IPS-20b (cell line): Measurements from ENCODE around the gene RAB20.

Experiments
- H3K27ac ChIP-seq: one replicate; pipeline ENCODE4 v1.5.1; 2013; ENCODE audit warnings: low read length
- H3K27me3 ChIP-seq: 2 replicates; pipeline ENCODE4 v1.6.1; 2013; ENCODE audit warnings: mild to moderate bottlenecking, low read length, inconsistent platforms; ENCODE audit not compliant: insufficient read depth
- H3K36me3 ChIP-seq: 2 replicates; pipeline ENCODE4 v1.6.1; 2013; ENCODE audit warnings: low read depth, mild to moderate bottlenecking, inconsistent platforms, low read length, moderate library complexity; ENCODE audit not compliant: insufficient read depth
- H3K4me1 ChIP-seq: 2 replicates; pipeline ENCODE4 v1.6.1; 2013; ENCODE audit warnings: mild to moderate bottlenecking, control low read depth, inconsistent platforms, low read length, moderate library complexity; ENCODE audit not compliant: insufficient read depth
- H3K4me3 ChIP-seq: 2 replicates; pipeline ENCODE4 v1.5.1; 2013; ENCODE audit warnings: mild to moderate bottlenecking, low read length, inconsistent platforms
- H3K9ac ChIP-seq: 2 replicates; pipeline ENCODE4 v1.6.1; 2013; ENCODE audit warnings: low read depth, mild to moderate bottlenecking, inconsistent platforms, low read length, moderate library complexity
- H3K9me3 ChIP-seq: 2 replicates; pipeline ENCODE4 v1.6.1; 2013; ENCODE audit warnings: mild to moderate bottlenecking, low read depth, low read length, inconsistent platforms; ENCODE audit not compliant: insufficient read depth

Gene RAB20

DNA sequence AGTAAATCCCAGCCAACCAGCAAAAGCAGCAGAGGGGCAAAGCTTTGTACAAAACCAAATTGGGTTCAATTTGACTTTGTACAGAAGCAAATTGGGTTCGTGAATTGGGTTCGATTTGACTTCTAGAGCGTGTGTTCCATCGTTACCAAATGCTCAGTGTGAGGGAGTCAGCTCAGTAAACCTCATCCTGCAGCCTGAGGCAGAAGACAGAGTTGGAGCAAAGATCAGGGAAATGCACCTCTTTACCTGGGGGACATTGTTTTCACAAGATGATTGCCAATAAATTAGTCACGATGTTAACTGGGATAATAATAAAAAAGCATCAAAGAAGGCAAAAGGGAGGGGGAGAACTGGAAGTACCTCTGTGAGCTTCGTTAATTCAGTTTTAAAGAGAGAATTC lies 1.5 kb downstream of the RAB20 start:
- H3K27me3 ChIP-seq: peaks cover 40% of the 10 kb centered on the region
- H3K27ac ChIP-seq: no peak overlapping the region
- peak overlapping the region; percentile 77 for H3K4me3 ChIP-seq
- no peaks in the 10 kb centered on the region for H3K9me3 ChIP-seq
- peaks cover 12% of the 10 kb centered on the region for H3K4me1 ChIP-seq
- no peak overlapping the region; the same call in 1 of the 2 replicates for H3K9ac ChIP-seq
- no peaks in the 10 kb centered on the region for H3K36me3 ChIP-seq

DNA sequence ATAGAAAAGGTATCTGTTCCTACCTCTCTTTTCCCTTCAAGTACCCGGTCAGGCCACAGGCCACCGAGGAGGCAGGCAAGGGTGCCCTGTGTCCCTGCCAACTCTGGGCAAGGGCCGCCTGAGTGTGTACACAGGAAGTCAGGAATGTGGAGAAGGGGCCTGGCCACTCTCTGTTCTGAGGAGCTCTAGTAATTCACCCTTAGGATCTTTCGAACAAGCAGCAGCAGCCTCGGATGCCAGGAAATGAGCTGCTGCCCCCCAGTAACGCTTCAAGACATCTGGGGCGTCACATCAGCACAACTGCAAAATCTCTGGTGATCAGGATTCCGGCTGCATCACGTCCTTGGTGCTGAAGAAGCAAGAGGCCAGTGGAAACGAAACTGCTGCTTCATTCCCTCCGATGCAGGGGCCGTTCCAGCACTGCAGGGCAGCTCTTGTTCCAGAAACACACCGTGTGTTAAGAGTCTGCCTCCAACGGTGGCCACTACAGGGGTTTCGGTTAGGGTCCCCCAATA lies 2.0 kb downstream of the RAB20 start:
- Histone ChIP-seq H3K27me3 (peaks cover 40% of the 10 kb centered on the region), H3K27ac (no peak overlapping the region), H3K9ac (no peak overlapping the region), H3K4me3 (peak overlapping the region; percentile 77; the same call in 1 of the 2 replicates), H3K4me1 (peaks cover 12% of the 10 kb centered on the region), H3K9me3 (no peaks in the 10 kb centered on the region), H3K36me3 (no peaks in the 10 kb centered on the region)

DNA sequence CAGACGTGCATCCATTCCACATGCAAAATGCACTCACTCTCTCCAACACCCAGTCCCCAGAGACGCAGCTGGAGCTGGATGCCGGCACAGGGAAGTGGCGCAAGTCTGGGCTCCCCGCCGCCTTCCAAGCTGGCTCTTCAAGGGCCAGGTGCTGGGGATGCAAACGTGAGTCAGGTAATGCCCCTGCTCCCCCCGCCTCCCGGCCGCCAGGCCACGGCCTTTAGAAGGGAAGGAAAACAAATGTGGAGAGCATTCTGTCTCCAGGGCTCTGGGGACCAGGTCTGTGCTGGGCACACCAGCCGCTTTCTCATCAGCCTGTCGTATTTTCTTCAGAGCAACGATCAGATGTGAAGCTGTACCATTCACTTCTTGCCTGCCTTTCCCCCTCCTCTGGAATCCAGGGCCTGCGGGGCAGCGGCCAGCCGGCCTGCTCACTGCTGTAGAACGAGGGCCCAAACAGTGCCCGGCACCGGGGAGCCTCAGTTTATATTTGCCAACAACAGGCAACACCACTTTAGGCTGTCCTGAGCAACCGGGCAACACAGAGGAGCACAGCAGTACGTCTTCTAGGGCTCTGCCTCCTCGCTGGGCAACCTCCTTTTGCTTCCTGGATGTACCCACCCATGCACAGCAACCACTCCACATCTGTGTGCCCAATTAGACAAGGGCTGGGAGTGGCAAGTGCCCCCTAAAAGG lies 3.8 kb downstream of the RAB20 start:
- Histone ChIP-seq H3K27ac (no peak overlapping the region), H3K9me3 (no peaks in the 10 kb centered on the region), H3K27me3 (peaks cover 32% of the 10 kb centered on the region), H3K4me1 (peaks cover 8% of the 10 kb centered on the region), H3K9ac (no peak overlapping the region), H3K4me3 (no peak overlapping the region), H3K36me3 (no peaks in the 10 kb centered on the region)

DNA sequence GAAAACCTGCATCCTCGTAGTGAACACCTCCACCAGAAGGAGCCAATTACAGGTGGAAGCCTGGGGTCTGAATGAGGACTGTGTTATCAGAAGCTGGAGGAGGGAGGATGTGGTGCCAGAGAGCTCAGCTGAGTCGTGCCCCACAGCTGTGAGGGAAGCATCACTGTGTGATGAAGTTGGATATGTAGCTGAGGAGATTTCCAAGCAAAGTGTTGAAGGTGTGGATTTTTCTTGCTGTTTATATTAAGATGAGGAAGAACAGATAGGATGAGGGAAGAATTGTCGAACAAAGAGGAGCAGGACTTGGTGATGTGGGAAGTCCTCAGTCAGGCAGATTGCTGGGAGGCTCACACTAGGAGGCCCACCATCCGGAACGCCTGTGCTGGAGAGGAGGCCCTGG lies 4.4 kb downstream of the RAB20 start:
- no peak overlapping the region for H3K4me3 ChIP-seq
- H3K27me3 ChIP-seq: peaks cover 25% of the 10 kb centered on the region
- no peak overlapping the region for H3K9ac ChIP-seq
- H3K9me3 ChIP-seq: no peaks in the 10 kb centered on the region
- H3K4me1 ChIP-seq: peaks cover 8% of the 10 kb centered on the region
- H3K27ac ChIP-seq: no peak overlapping the region
- no peaks in the 10 kb centered on the region for H3K36me3 ChIP-seq

DNA sequence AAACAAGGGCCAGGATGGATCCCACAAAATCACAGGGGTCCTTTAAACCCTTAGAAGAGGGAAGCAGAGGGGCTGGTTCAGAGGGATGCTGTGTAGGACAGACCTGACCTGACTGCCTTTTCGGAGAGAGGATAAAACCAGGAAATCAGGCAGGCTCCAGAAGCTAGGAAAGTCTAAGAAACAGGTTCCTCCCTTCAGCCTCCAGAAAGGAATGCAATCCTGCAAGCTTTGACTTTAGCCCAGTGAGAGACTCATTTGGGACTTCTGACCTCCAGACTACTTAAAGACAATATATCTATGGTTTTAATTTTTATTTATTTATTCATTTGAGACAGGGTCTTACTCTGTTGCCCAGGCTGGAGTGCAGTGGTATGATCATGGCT lies 5.3 kb downstream of the RAB20 start:
- Histone ChIP-seq H3K4me3 (no peak overlapping the region), H3K9me3 (no peaks in the 10 kb centered on the region), H3K27me3 (peaks cover 19% of the 10 kb centered on the region), H3K36me3 (no peaks in the 10 kb centered on the region), H3K9ac (no peak overlapping the region), H3K27ac (no peak overlapping the region), H3K4me1 (peaks cover 8% of the 10 kb centered on the region)

DNA sequence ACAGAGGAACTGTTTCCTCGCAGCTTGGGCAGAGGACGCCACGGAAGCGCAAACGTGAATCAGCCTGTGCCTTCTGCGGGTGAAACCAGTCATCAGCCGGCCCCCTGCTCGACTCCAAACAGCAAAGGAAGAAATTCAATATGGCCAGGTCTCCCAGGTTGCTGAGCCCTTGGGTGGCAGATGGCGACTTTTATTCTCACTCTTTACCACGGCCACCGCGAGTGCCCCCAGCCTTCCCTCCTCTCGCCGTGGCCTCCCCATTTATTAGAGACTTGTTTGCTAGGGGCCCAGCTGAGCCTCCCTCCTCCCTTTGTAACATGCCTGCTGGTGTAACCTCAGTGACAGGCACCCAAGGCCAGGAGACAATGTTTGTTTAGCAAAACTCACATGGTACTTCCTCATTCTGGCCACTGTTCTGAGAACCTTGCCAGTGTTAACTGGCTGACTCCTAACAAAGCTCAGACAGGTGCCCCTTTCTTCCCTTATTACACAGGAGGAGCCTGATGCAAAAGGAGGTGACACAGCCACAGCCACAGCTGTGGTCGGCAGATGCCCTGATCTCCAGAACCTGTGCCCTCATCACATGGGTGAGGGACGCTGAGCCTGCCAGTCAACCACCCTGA lies 5.8 kb downstream of the RAB20 start:
- no peak overlapping the region for H3K9ac ChIP-seq
- H3K36me3 ChIP-seq: no peaks in the 10 kb centered on the region
- no peak overlapping the region for H3K27ac ChIP-seq
- no peak overlapping the region for H3K4me3 ChIP-seq
- H3K27me3 ChIP-seq: peaks cover 14% of the 10 kb centered on the region
- H3K4me1 ChIP-seq: peaks cover 7% of the 10 kb centered on the region
- H3K9me3 ChIP-seq: no peaks in the 10 kb centered on the region

DNA sequence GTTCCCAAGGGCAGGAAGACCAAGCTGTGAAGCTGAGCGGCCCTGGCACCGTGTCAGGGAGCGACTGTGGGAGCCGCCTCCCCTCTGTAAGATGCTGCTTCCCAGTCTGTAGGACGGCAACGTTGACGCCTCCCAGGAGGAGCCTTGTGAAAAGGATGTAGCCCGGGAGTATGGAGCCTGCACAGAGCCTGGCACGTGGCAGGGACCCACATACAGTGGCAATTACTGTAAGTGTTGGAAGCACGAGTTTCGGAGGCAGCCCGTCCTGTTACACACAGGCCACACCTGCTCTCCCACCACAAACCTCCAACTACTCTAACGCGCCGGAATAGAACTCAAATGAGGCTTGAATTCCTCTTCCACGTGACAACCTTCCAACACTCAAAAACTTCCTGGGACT lies 6.6 kb downstream of the RAB20 start:
- no peak overlapping the region for H3K9ac ChIP-seq

DNA sequence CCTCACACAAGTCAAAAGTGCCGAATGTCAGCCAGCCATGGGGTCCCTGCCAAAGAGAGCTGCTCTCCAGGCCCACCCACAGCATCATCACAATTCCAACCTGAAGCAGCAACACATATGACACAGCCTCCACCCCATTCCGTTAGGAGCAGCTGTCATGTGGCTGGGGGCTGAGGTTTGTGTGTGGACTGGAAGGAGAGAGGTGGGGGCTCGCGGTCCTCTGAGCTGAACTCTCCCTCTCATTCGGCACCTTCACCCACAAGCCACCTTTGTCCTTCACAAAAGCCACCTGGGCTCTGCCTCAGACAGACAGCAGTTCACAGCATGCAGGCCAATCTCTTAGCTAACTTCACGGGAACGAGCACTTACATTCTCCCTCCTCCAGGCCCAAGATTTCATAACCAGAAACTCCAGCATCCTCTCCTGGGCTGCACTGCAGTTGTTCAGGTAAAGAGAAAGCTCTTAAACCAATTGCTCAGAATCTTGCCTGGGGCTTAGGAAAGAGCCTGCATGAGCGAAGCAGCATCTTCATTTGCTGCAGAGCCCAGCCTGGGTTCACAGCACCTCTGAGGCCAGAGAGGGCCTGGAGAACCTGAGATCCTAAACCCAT lies 7.2 kb downstream of the RAB20 start:
- H3K36me3 ChIP-seq: no peaks in the 10 kb centered on the region
- no peaks in the 10 kb centered on the region; the same call in 1 of the 2 replicates for H3K4me1 ChIP-seq
- no peaks in the 10 kb centered on the region for H3K9me3 ChIP-seq
- no peak overlapping the region for H3K4me3 ChIP-seq
- H3K27ac ChIP-seq: no peak overlapping the region
- H3K27me3 ChIP-seq: peaks cover under 1% of the 10 kb centered on the region; the same call in 1 of the 2 replicates
- H3K9ac ChIP-seq: no peak overlapping the region

More for the DNA sequence above, 6.6 kb downstream of the RAB20 start:
- Histone ChIP-seq H3K9me3 (no peaks in the 10 kb centered on the region), H3K36me3 (no peaks in the 10 kb centered on the region), H3K27me3 (peaks cover 7% of the 10 kb centered on the region; the same call in 1 of the 2 replicates), H3K4me3 (no peak overlapping the region), H3K27ac (no peak overlapping the region), H3K4me1 (no peaks in the 10 kb centered on the region; the same call in 1 of the 2 replicates)

DNA sequence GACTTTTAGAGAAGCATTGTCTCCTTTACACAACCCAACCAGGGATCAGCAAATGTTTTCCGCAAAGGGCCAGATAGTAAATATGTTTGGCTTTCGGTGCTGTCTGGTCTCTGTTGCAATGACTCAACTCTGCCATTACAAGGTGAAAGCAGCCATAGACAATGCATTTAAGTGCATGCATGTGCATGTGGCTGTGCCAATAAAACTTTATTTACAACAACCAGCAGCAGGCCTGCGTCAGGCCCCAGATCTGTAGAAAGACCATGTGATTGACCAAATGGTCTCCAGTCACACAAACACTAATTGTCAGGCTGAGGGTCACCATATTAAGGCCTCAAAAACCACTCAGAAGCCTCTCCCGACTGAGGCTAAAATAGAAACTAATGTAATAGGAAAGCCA lies 8.1 kb downstream of the RAB20 start:
- H3K9ac ChIP-seq: no peak overlapping the region
- no peak overlapping the region for H3K4me3 ChIP-seq
- no peaks in the 10 kb centered on the region for H3K9me3 ChIP-seq
- H3K36me3 ChIP-seq: no peaks in the 10 kb centered on the region
- no peaks in the 10 kb centered on the region; the same call in 1 of the 2 replicates for H3K4me1 ChIP-seq
- H3K27me3 ChIP-seq: no peaks in the 10 kb centered on the region
- no peak overlapping the region for H3K27ac ChIP-seq

DNA sequence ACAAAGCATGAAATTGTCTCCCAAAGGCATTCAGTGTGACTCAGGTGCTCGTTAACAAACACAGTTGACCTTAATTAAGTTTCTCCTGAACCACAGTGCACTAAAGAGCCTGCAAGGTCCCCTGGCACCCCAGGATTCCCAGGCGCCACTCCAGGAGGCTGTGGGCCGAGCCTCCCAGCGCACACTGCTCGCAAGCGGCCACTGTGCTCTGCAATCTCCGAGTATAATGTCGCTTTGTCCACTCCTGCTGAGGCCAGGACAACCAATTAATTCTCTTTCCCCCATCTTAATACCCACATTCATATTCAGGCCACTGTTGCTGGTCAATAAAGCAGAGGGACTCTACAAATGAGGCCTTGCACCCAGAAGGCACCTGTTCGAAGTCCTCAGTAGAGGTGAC lies 8.8 kb downstream of the RAB20 start:
- no peaks in the 10 kb centered on the region; the same call in 1 of the 2 replicates for H3K4me1 ChIP-seq
- H3K9me3 ChIP-seq: no peaks in the 10 kb centered on the region
- H3K27ac ChIP-seq: no peak overlapping the region
- no peaks in the 10 kb centered on the region for H3K27me3 ChIP-seq
- no peak overlapping the region for H3K9ac ChIP-seq
- H3K4me3 ChIP-seq: no peak overlapping the region
- H3K36me3 ChIP-seq: no peaks in the 10 kb centered on the region

DNA sequence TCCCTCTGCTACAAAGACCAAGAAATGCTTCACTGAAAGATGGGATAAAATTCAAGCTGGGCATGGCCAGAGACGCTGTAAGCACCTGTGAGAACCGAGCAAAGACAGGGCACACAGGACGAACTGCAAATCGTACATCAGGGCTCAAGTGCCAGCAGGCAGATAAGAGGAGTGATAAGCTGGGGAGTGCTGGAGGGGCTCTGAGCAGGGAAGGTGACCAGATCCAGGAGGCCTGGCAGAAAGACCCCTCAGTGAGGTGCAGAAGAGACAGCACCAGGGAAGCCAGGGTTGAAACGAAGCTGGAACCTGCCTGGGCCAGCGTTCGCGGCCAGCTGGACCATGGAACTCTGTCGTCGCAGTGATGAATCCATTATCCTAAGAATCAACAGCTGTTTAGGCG lies 10.2 kb downstream of the RAB20 start:
- Histone ChIP-seq H3K4me1 (no peaks in the 10 kb centered on the region; the same call in 1 of the 2 replicates), H3K4me3 (no peak overlapping the region), H3K9me3 (no peaks in the 10 kb centered on the region), H3K27ac (no peak overlapping the region), H3K9ac (no peak overlapping the region), H3K36me3 (no peaks in the 10 kb centered on the region), H3K27me3 (no peaks in the 10 kb centered on the region)

DNA sequence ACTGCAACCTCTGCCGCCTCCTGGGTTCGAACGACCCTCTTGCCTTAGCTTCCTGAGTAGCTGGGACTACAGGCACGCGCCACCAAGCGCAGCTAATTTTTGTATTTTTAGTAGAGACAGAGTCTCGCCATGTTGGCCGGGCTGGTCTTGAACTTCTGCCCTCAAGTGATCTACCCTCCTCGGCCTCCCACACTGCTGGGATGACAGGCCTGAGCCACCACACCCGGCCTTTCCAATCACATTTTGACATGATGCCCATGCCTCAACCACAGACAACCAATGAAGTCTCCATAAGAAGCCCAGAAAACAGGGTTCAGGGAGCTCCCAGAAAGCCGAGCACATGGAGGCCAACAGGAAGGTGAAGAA lies 11.7 kb downstream of the RAB20 start:
- peaks cover 5% of the 10 kb centered on the region; the same call in 1 of the 2 replicates for H3K9me3 ChIP-seq
- H3K27ac ChIP-seq: no peak overlapping the region
- H3K4me3 ChIP-seq: no peak overlapping the region
- no peaks in the 10 kb centered on the region for H3K27me3 ChIP-seq
- no peak overlapping the region for H3K9ac ChIP-seq
- peaks cover 4% of the 10 kb centered on the region; the same call in 1 of the 2 replicates for H3K4me1 ChIP-seq
- no peaks in the 10 kb centered on the region for H3K36me3 ChIP-seq
